NT2/D1 (cell line): ENCODE measurements around the gene MROH9.

Experiments
- DNase-seq: peaks from one replicate; pipeline ENCODE4 v3.0.0-alpha.2; 2011; ENCODE audit warnings: low read depth, low spot score
- H3K27me3 ChIP-seq: 2 replicates; pipeline ENCODE4 v1.6.0; 2011; ENCODE audit warnings: mild to moderate bottlenecking; ENCODE audit not compliant: insufficient read length, insufficient read depth
- H3K36me3 ChIP-seq: 2 replicates; pipeline ENCODE4 v1.6.1; 2011; ENCODE audit warnings: mild to moderate bottlenecking, low read length, mixed read lengths; ENCODE audit not compliant: insufficient read depth, insufficient read length
- H3K4me1 ChIP-seq: 2 replicates; pipeline ENCODE4 v1.5.1; 2011; ENCODE audit not compliant: insufficient read depth, insufficient read length
- H3K4me3 ChIP-seq: 2 replicates; pipeline ENCODE4 v1.5.1; 2011; ENCODE audit warnings: low read depth; ENCODE audit not compliant: insufficient read length
- H3K9ac ChIP-seq: 2 replicates; pipeline ENCODE4 v1.6.0; 2011; ENCODE audit warnings: low read depth; ENCODE audit not compliant: insufficient read length
- H3K9me3 ChIP-seq: 2 replicates; pipeline ENCODE4 v1.5.1; 2011; ENCODE audit warnings: mild to moderate bottlenecking, low read length; ENCODE audit not compliant: insufficient read depth
- SUZ12 ChIP-seq: IDR thresholded peaks from 2 replicates; pipeline ENCODE4 v1.6.1; 2011; ENCODE audit not compliant: insufficient read length, insufficient read depth; ENCODE audit errors: extremely low read depth
- YY1 ChIP-seq: IDR thresholded peaks from 2 replicates; pipeline ENCODE4 v1.6.1; 2011; ENCODE audit not compliant: insufficient read length, insufficient read depth
- ZNF274 ChIP-seq: IDR thresholded peaks from 2 replicates; pipeline ENCODE4 v1.6.1; 2011; ENCODE audit warnings: mild to moderate bottlenecking, low read depth, low read length

Gene MROH9

DNA sequence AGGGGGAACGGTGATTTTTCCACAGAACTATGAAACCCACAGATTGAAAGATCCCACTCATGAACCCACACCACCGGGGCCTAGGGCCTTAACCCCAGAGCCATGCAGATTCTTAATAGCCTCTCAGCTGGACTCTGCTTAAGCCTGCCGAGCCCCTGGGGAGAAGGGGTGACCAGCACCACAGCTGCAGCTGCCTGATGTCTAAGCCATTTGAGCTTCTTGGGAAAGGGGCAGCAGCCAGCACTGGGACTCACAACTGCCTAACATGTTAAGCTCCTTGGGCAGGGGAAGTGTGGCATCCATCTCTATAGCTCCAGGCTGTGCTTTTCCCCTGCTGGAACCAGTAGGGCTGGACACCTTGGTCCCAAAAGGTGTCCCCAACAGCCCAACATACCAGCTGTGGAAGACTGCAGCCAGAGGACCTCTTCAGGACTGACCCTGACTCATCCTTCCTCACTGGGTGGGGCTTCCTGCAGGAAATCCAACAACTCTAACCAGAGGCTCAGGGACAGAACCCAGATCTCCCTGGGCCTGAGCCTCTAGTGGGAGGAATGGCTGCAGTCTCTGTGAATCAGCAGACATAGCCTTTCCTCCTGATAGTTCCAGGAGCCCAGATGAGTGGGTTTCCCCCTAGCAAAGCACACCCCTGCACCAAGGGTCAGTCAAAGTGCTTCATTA is 120.8 kb downstream of the MROH9 start:
- TF ChIP-seq ZNF274 (no peak), SUZ12 (no peak), YY1 (no peak)
- DNase-seq, result no peak

DNA sequence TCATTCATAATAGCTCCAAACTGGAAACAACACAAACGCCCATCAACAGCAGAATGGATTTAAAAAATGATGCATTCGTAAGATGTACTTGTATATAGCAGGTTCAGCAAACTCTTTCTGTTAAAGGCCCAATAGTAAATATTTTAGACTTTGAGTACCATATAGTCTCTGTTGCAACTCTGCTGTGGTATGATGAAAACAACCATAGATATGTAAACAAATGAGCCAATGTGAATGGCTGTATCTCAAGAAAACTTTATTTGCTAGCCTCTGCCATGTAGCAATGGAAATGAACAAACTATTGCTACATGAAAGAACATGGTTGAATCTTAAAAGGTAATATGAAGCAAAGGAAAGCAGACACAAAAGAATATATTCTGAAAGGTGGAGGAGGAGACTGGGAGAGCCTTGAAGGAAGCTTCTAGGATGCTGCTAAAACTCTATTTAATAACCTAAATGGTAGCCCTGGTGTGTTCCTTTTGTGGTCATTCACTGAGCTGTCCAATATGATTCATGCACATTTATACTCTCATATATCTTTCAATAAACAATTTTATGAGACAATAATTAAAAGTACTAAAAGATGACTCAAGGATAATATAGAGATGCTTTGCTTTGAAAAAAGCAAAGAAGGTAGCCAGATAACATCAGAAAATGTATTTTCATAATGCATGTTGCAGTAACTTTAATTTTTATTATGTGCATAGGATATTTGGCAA is 126.2 kb downstream of the MROH9 start:
- H3K4me3 ChIP-seq, result no peak overlapping the region
- TF ChIP-seq YY1 (no peak), ZNF274 (no peak), SUZ12 (no peak)
- DNase-seq, result no peak
- H3K9ac ChIP-seq, result no peak overlapping the region
- no peaks in the 10 kb centered on the region for H3K36me3 ChIP-seq
- no peaks in the 10 kb centered on the region for H3K27me3 ChIP-seq
- no peaks in the 10 kb centered on the region for H3K9me3 ChIP-seq
- H3K4me1 ChIP-seq, result no peaks in the 10 kb centered on the region

More for the DNA sequence above, 120.8 kb downstream of the MROH9 start:
- Histone ChIP-seq H3K9me3 (no peaks in the 10 kb centered on the region), H3K36me3 (no peaks in the 10 kb centered on the region), H3K4me3 (no peak overlapping the region), H3K9ac (no peak overlapping the region), H3K4me1 (peaks cover 3% of the 10 kb centered on the region), H3K27me3 (no peaks in the 10 kb centered on the region)

GRCh38 chr1:171062902-171063301 is 127.6 kb downstream of the MROH9 start:
- TF ChIP-seq SUZ12, result no peak
- TF ChIP-seq ZNF274, result no peak
- Histone ChIP-seq H3K9me3 (no peaks in the 10 kb centered on the region), H3K27me3 (no peaks in the 10 kb centered on the region), H3K36me3 (no peaks in the 10 kb centered on the region), H3K4me1 (no peaks in the 10 kb centered on the region), H3K4me3 (no peak overlapping the region), H3K9ac (no peak overlapping the region)
- DNase-seq, result no peak

GRCh38 chr1:171075041-171075440 is 139.7 kb downstream of the MROH9 start:
- TF ChIP-seq SUZ12 (no peak), ZNF274 (no peak), YY1 (no peak)
- Histone ChIP-seq H3K36me3 (no peaks in the 10 kb centered on the region), H3K4me1 (no peaks in the 10 kb centered on the region), H3K9me3 (no peaks in the 10 kb centered on the region), H3K9ac (no peak overlapping the region), H3K4me3 (no peak overlapping the region), H3K27me3 (no peaks in the 10 kb centered on the region)
- DNase-seq, result no peak

- TF ChIP-seq SUZ12 (no peak), YY1 (no peak), ZNF274 (no peak)
- Histone ChIP-seq H3K9me3 (no peaks in the 10 kb centered on the region), H3K9ac (no peak overlapping the region), H3K36me3 (no peaks in the 10 kb centered on the region), H3K27me3 (no peaks in the 10 kb centered on the region), H3K4me3 (no peak overlapping the region), H3K4me1 (no peaks in the 10 kb centered on the region)
- no peak for DNase-seq
These were observed 146.0 kb downstream of the MROH9 start for GRCh38 chr1:171081314-171081753.

DNA sequence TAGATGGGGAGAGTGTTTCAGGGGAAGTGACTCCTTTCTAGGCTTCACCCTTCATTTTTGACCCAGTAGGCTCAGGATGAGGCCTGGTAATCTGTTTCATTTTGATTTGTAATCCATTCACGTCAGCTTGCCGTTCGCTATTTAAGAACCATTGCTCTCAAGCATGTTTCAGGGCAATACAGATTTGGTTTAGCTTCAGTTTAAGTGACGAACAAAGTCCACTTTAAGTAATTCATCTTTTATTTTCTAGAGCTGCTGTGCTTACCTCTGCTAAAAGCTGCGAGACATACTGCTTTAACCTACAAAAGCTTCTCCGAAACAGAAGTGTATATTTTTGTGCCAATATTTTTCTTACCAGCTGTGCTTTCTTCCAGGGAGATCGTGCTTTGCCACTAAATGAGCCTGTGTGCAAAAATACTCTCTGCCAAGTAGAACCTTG is 146.4 kb downstream of the MROH9 start:
- no peaks in the 10 kb centered on the region for H3K36me3 ChIP-seq
- no peaks in the 10 kb centered on the region for H3K27me3 ChIP-seq
- H3K4me1 ChIP-seq, result no peaks in the 10 kb centered on the region
- no peak for DNase-seq
- no peak for TF ChIP-seq SUZ12
- no peak for TF ChIP-seq YY1
- no peak for TF ChIP-seq ZNF274
- H3K4me3 ChIP-seq, result no peak overlapping the region
- H3K9ac ChIP-seq, result no peak overlapping the region
- no peaks in the 10 kb centered on the region for H3K9me3 ChIP-seq

DNA sequence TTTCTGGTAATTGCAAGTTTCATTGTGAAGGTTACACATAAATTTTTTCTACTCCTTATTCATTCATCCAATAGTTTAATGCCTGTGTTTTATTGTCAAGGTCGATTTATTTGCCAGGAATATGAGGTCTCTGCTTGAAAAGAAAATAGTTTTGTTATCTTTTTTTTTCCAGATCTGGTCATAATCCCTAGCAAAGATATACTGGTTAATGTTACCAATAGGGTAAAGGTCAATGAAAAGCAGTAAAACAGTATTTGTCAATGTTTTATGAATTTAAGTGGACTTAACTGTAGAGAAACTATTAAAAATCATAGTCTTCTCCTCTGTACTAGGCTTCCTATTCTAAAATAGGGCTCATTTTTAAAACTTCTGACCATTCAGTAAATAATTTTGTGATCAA is 147.3 kb downstream of the MROH9 start:
- TF ChIP-seq SUZ12, result no peak
- H3K4me1 ChIP-seq, result no peaks in the 10 kb centered on the region
- H3K4me3 ChIP-seq, result no peak overlapping the region
- no peaks in the 10 kb centered on the region for H3K9me3 ChIP-seq
- H3K27me3 ChIP-seq, result no peaks in the 10 kb centered on the region
- no peaks in the 10 kb centered on the region for H3K36me3 ChIP-seq
- DNase-seq, result no peak
- no peak overlapping the region for H3K9ac ChIP-seq

DNA sequence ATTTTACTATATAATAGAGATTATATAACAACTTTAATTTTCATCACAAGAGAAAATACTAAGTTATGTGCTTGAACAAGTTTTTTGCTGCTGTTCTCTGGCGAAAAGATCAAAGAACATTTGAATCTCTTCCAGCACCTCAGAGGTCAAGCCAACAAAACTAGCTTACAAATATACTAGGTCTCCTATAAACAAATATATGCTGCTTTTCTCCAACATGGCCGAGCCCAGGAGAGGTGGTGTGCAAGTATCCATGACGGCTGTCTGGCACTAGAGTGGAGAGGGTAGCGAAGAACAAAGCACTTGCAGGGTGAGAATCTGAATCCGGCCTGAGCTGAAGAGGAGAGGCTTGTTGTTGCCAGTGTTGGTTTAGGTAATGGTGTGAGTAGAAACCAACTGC is 147.9 kb downstream of the MROH9 start:
- TF ChIP-seq SUZ12 (no peak), ZNF274 (no peak), YY1 (no peak)
- DNase-seq, result no peak
- no peaks in the 10 kb centered on the region for H3K27me3 ChIP-seq

More for the DNA sequence above, 147.9 kb downstream of the MROH9 start:
- Histone ChIP-seq H3K4me1 (no peaks in the 10 kb centered on the region), H3K4me3 (no peak overlapping the region), H3K36me3 (no peaks in the 10 kb centered on the region), H3K9me3 (no peaks in the 10 kb centered on the region), H3K9ac (no peak overlapping the region)
